SK-N-MC (cell line): ENCODE measurements around the gene ATXN2.
A peak's percentile ranks its signal among the peaks of the same experiment; 100 is the strongest.

Experiments
- DNase-seq: peaks from one replicate; pipeline ENCODE4 v3.0.0-alpha.2; 2011; ENCODE audit warnings: low read depth, low spot score
- H3K27ac ChIP-seq: fragments of 200-600 bp; sonication (generic); 2 replicates; pipeline ENCODE4 v1.5.1; 2016; ENCODE audit warnings: mixed run types
- H3K36me3 ChIP-seq: fragments of 200-600 bp; sonication (generic); 2 replicates; pipeline ENCODE4 v1.6.1; 2017; ENCODE audit warnings: antibody characterized with exemption, low read length, mixed read lengths; ENCODE audit not compliant: insufficient read depth
- H3K4me3 ChIP-seq: fragments of 200-600 bp; sonication (generic); 2 replicates; pipeline ENCODE4 v1.5.1; 2016
- H3K9ac ChIP-seq: fragments of 200-600 bp; sonication (generic); 2 replicates; pipeline ENCODE4 v1.8.0; 2017; ENCODE audit warnings: mixed run types, mixed read lengths; ENCODE audit not compliant: insufficient read length
- H3K9me3 ChIP-seq: fragments of 200-600 bp; sonication (generic); 2 replicates; pipeline ENCODE4 v1.6.1; 2017; ENCODE audit warnings: low read depth, mild to moderate bottlenecking, antibody characterized with exemption, low read length, moderate library complexity, mixed read lengths
- EZH2 ChIP-seq: fragments of 200-600 bp; sonication (generic); IDR thresholded peaks from one replicate; pipeline ENCODE4 v1.6.1; 2017; ENCODE audit warnings: antibody characterized with exemption
- FOXP2 ChIP-seq: optimal IDR thresholded peaks from 2 replicates; pipeline ENCODE3; 2011; ENCODE audit warnings: mild to moderate bottlenecking, moderate library complexity; ENCODE audit not compliant: insufficient read depth; ENCODE audit errors: extremely low read length, control extremely low read depth
- POLR2AphosphoS5 ChIP-seq: IDR thresholded peaks from 2 replicates; pipeline ENCODE4 v1.6.1; 2012; ENCODE audit warnings: mild to moderate bottlenecking, low read depth, low read length, borderline replicate concordance

The ATXN2 gene

DNA sequence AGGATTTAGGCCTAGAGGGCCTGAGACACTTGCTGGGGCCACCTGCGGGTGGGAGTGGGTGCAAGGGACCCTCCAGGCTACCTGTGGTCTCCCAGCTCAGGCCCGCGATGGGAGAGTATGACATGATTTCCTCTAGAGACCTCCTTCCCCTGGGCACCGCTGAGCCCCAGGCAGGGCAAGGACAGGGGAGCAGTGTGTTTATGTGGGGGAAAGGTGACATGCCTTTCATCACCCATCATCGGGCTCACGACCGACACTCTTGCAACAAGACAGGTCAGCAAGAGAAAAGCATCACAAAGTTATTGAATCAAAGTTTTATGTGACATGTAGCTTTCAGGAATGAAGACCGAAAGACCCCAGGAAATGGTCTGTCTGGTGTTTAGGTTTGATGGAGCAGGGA is 173.5 kb downstream of the ATXN2 start:
- no peak overlapping the region for H3K9ac ChIP-seq

DNA sequence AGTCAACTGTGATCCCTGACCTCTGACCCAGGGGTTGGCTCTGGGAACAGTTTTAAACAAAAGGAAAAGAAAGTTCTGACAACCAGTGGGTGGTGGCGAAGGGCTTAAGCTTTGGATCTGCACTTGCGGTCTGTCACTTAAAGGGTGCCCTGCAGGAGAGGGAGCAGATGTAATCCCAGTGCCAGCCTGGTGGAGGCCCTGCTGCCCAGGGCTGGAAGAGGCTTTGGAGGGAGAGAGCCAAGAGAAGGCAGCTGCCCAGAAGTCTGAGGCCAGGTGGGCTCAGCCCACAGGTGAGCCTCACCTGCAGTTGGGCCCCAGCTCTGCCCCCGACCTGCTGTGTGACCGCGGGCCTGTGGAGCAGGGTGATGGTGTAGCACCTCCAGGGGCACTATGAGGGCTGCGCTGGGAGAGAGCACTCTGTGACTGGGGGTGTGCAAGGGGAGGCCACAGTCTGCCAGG is 174.3 kb downstream of the ATXN2 start:
- no peak overlapping the region for H3K4me3 ChIP-seq
- DNase-seq: no peak
- H3K9me3 ChIP-seq: no peaks in the 10 kb centered on the region
- H3K36me3 ChIP-seq: peaks cover 18% of the 10 kb centered on the region
- no peak overlapping the region for H3K9ac ChIP-seq
- no peak overlapping the region for H3K27ac ChIP-seq
- TF ChIP-seq EZH2: no peak
- TF ChIP-seq FOXP2: no peak
- TF ChIP-seq POLR2AphosphoS5: no peak

More for the DNA sequence above, 173.5 kb downstream of the ATXN2 start:
- Histone ChIP-seq H3K4me3 (no peak overlapping the region), H3K9me3 (no peaks in the 10 kb centered on the region), H3K27ac (no peak overlapping the region), H3K36me3 (peaks cover 9% of the 10 kb centered on the region; the same call in 1 of the 2 replicates)
- no peak for TF ChIP-seq FOXP2
- no peak for TF ChIP-seq POLR2AphosphoS5
- no peak for TF ChIP-seq EZH2
- no peak for DNase-seq

- no peak overlapping the region for H3K27ac ChIP-seq
- peak overlapping the region; percentile 6 for H3K9ac ChIP-seq
- peaks cover 23% of the 10 kb centered on the region for H3K36me3 ChIP-seq
- DNase-seq: no peak
- TF ChIP-seq EZH2: no peak
- no peak for TF ChIP-seq POLR2AphosphoS5
- TF ChIP-seq FOXP2: peak; percentile 12
- no peak overlapping the region for H3K4me3 ChIP-seq
- no peaks in the 10 kb centered on the region for H3K9me3 ChIP-seq
Observed at GRCh38 chr12:111424189-111424792, 174.8 kb downstream of the ATXN2 start.

- no peak overlapping the region for H3K4me3 ChIP-seq
- no peak overlapping the region for H3K9ac ChIP-seq
- TF ChIP-seq POLR2AphosphoS5: no peak
- TF ChIP-seq EZH2: no peak
- no peak for TF ChIP-seq FOXP2
- H3K9me3 ChIP-seq: no peaks in the 10 kb centered on the region
- no peak for DNase-seq
- H3K27ac ChIP-seq: no peak overlapping the region
- H3K36me3 ChIP-seq: peaks cover 44% of the 10 kb centered on the region
Observed at GRCh38 chr12:111420494-111420893, 178.6 kb downstream of the ATXN2 start.

DNA sequence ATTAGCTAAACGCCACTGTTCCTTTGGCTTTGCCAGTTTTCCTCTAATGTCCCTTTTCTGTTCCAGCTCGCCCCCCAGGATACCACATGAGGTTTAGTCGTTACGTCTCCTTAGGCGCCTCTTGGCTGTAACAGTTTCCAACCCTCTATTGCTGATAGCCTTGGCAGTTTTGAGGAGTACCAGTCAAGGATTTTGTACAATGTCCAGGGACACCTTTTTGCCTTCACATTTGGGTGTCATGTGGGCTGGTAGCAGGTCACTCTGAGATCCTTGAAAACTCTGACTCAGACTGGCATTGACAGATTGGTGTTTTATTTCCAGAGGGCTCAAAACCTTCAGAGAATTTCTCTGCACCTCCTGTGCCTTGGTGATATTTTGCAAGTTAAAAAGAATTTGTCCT is 179.3 kb downstream of the ATXN2 start:
- DNase-seq: no peak
- Histone ChIP-seq H3K9me3 (no peaks in the 10 kb centered on the region), H3K27ac (no peak overlapping the region), H3K36me3 (peaks cover 44% of the 10 kb centered on the region), H3K4me3 (no peak overlapping the region), H3K9ac (no peak overlapping the region)
- TF ChIP-seq EZH2: no peak
- no peak for TF ChIP-seq POLR2AphosphoS5
- no peak for TF ChIP-seq FOXP2

DNA sequence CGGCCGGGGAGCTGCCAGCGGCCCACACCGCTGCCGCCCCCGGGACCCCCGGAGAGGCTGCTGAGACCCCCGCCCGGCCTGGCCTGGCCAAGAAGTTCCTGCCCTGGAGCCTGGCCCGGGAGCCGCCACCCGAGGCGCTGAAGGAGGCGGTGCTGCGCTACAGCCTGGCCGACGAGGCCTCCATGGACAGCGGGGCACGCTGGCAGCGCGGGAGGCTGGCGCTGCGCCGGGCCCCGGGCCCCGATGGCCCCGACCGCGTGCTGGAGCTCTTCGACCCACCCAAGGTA is 180.6 kb downstream of the ATXN2 start:
- H3K9ac ChIP-seq: no peak overlapping the region
- no peaks in the 10 kb centered on the region for H3K9me3 ChIP-seq
- H3K4me3 ChIP-seq: no peak overlapping the region
- no peak for DNase-seq
- peaks cover 44% of the 10 kb centered on the region for H3K36me3 ChIP-seq
- H3K27ac ChIP-seq: no peak overlapping the region
- TF ChIP-seq EZH2 (no peak), POLR2AphosphoS5 (no peak), FOXP2 (no peak)

GRCh38 chr12:111417784-111418593 is 181.1 kb downstream of the ATXN2 start:
- no peak for DNase-seq
- TF ChIP-seq EZH2 (no peak), POLR2AphosphoS5 (no peak), FOXP2 (no peak)
- Histone ChIP-seq H3K9ac (no peak overlapping the region), H3K27ac (no peak overlapping the region), H3K36me3 (peaks cover 44% of the 10 kb centered on the region), H3K9me3 (no peaks in the 10 kb centered on the region), H3K4me3 (no peak overlapping the region)

DNA sequence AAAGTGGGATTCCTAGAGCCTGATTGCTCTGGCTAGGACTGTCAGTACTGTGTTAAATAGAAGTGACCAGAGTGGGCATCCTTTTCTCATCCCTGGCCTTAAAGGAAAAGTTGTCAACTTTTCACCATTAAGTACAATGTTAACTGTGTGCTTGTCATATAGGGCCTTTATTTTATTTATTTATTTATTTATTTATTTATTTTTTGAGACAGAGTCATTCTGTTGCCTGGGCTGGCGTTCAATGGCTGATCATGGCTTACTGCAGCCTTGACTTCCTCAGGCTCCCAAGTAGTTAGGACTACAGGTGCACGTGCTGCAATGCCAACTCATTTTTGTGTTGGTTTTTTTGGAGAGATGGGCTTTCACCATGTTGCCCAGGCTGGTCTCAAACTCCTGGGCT is 181.8 kb downstream of the ATXN2 start:
- H3K4me3 ChIP-seq: no peak overlapping the region
- no peak for DNase-seq
- TF ChIP-seq FOXP2 (no peak), POLR2AphosphoS5 (no peak), EZH2 (no peak)
- no peaks in the 10 kb centered on the region for H3K9me3 ChIP-seq
- peaks cover 44% of the 10 kb centered on the region for H3K36me3 ChIP-seq
- no peak overlapping the region for H3K27ac ChIP-seq
- H3K9ac ChIP-seq: no peak overlapping the region
